ENCODE measurements around the gene APP.

DNA sequence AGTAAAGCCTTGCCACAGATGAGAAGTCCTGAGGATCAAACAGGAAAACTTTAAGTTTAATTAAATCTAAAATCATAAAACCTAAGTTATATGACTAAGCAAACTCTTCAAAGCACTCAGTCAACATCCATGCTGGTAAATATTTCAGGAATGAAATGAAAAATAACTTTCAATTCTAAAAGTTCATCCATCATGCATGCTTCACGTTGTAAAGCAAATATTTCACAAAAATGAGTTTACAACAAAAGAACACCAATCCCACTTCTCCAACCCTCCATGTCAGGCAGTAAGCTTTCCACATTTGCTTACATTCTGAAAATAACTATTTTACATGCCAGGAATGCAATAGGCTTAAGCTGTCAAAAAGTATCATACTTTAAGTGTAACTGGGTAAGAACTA lies 16.8 kb downstream of the APP start:
- TF ChIP-seq CTCF (conservative IDR thresholded peaks at IDR 0.05) (no peak), EZH2 (IDR thresholded peaks at IDR 0.05; ENCODE audit: low read depth) (no peak)

Data from PC-9 (cell line).